T follicular helper cell (primary cell): Measurements from ENCODE around the gene BTN1A1.
"Not testable (repeated sequence)": the region's sequence is repeated elsewhere in the genome, so short reads cannot be mapped to it uniquely, and the experiment has no call there.

ENCODE experiments used
- DNase-seq: peaks from one replicate; pipeline ENCODE4 v3.0.0-alpha.2; 2020; ENCODE audit warnings: low read depth

The BTN1A1 gene

GRCh38 chr6:26511033-26511432 is 10.9 kb downstream of the BTN1A1 start:
- not testable (repeated sequence) for DNase-seq

GRCh38 chr6:26514984-26515383 is 14.9 kb downstream of the BTN1A1 start:
- DNase-seq = no peak

GRCh38 chr6:26516481-26517427 is 16.7 kb downstream of the BTN1A1 start:
- DNase-seq = no peak

GRCh38 chr6:26519359-26519758 is 19.3 kb downstream of the BTN1A1 start:
- no peak for DNase-seq

- no peak for DNase-seq
These were observed 20.2 kb downstream of the BTN1A1 start for GRCh38 chr6:26520237-26520849.

- peak; percentile 83 for DNase-seq
These were observed 20.9 kb downstream of the BTN1A1 start for GRCh38 chr6:26520850-26521599.

GRCh38 chr6:26521600-26522391 is 21.7 kb downstream of the BTN1A1 start:
- peak; percentile 38 for DNase-seq

GRCh38 chr6:26522486-26523228 is 22.6 kb downstream of the BTN1A1 start:
- DNase-seq = not testable (repeated sequence)

GRCh38 chr6:26524314-26524713 is 24.2 kb downstream of the BTN1A1 start:
- not testable (repeated sequence) for DNase-seq

- DNase-seq = no peak
These were observed 24.7 kb downstream of the BTN1A1 start for GRCh38 chr6:26524722-26525370.

- DNase-seq = no peak
These were observed 25.7 kb downstream of the BTN1A1 start for GRCh38 chr6:26525838-26526237.

GRCh38 chr6:26526928-26527327 is 26.8 kb downstream of the BTN1A1 start:
- DNase-seq = no peak

- DNase-seq = no peak
These were observed 30.1 kb downstream of the BTN1A1 start for GRCh38 chr6:26530203-26530602.

- no peak for DNase-seq
These were observed 31.8 kb downstream of the BTN1A1 start for GRCh38 chr6:26531897-26532296.

- peak; percentile 85 for DNase-seq
These were observed 32.8 kb downstream of the BTN1A1 start for GRCh38 chr6:26532699-26533531.

GRCh38 chr6:26533532-26533931 is 33.4 kb downstream of the BTN1A1 start:
- no peak for DNase-seq

GRCh38 chr6:26534681-26535465 is 34.8 kb downstream of the BTN1A1 start:
- no peak for DNase-seq

GRCh38 chr6:26536571-26537159 is 36.6 kb downstream of the BTN1A1 start:
- DNase-seq = no peak
